Spleen (tissue), 13 donors: ENCODE measurements around the gene NBPF8. TPM values are rescaled to one million over a fixed set of nuclear protein-coding genes. Genes with fewer than 3 reads are reported as not detected.
"Not testable (repeated sequence)": the region's sequence is repeated elsewhere in the genome, so short reads cannot be mapped to it uniquely, and the experiment has no call there.

Source experiments
- DNase-seq: peaks from one replicate; pipeline ENCODE4 v3.0.0-alpha.2; 2020
- H3K27ac ChIP-seq, 8 donors: fragments of 200-600 bp; sonication (generic) in 7 of 8; 1 replicate in 4 of 8; 2 replicates in 4 of 8; pipeline versions ENCODE4 v1.5.0 to v1.8.0; 2016 to 2021; ENCODE audit warnings: inconsistent platforms in 4 of 8, mild to moderate bottlenecking in 4 of 8, moderate library complexity in 1 of 8
- H3K27me3 ChIP-seq, 7 donors: fragments of 200-600 bp; sonication (generic) in 6 of 7; replicated peaks in 1 of 7; 1 replicate in 4 of 7; 2 replicates in 3 of 7; pipeline versions ENCODE4 v1.5.0 to v1.8.0; 2016 to 2021; ENCODE audit warnings: inconsistent platforms in 3 of 7, mild to moderate bottlenecking in 1 of 7
- H3K36me3 ChIP-seq, 6 donors: fragments of 200-600 bp; sonication (generic) in 5 of 6; 1 replicate in 4 of 6; 2 replicates in 2 of 6; pipeline versions ENCODE4 v1.5.0 to v1.8.0; 2016 to 2021; ENCODE audit warnings: inconsistent platforms in 2 of 6
- H3K4me1 ChIP-seq, 6 donors: fragments of 200-600 bp; sonication (generic) in 5 of 6; 1 replicate in 3 of 6; 2 replicates in 3 of 6; pipeline versions ENCODE4 v1.5.0 to v1.8.0; 2016 to 2021; ENCODE audit warnings: inconsistent platforms in 3 of 6
- H3K4me3 ChIP-seq, 8 donors: fragments of 200-600 bp; sonication (generic) in 7 of 8; 1 replicate in 4 of 8; 2 replicates in 4 of 8; pipeline versions ENCODE4 v1.5.0 to v1.8.0; 2016 to 2021; ENCODE audit warnings: inconsistent platforms in 4 of 8, mild to moderate bottlenecking in 4 of 8, moderate library complexity in 2 of 8
- H3K9me3 ChIP-seq, 8 donors: fragments of 200-600 bp; sonication (generic) in 7 of 8; 1 replicate in 4 of 8; 2 replicates in 4 of 8; pipeline versions ENCODE4 v1.5.0 to v1.8.0; 2016 to 2021; ENCODE audit warnings: inconsistent platforms in 4 of 8
- POLR2AphosphoS5 ChIP-seq, 3 donors: sonication (generic); formaldehyde crosslinking; IDR thresholded peaks; one replicate each; pipeline ENCODE4 v1.5.1; 2017; ENCODE audit warnings: antibody characterized with exemption in 3 of 3
- WGBS, 5 donors: extraction: QIAGEN DNeasy Blood & Tissue Kit in 3 of 5; methylation state at CpG; one replicate each; pipeline versions ENCODE4 v1.1.5 to v1.1.7; 2013 to 2018; 5-methylcytosine and 5-hydroxymethylcytosine counted together
- intact Hi-C: fragments of 100-400 bp; cut with DNase I; formaldehyde crosslinking; loops from one replicate; pipeline ENCODE4 v1.15.0; 2023; ENCODE audit warnings: low total_unique reads
- long read RNA-seq, 2 donors: transcript quantifications; one replicate each; lab custom pipeline, GENCODE V29; 2026
- polyA plus RNA-seq, 3 donors: library from polyadenylated mRNA; stranded (reverse); fragments of 200-250 nt; gene quantifications; one replicate each; pipeline ENCODE4 v1.2.1, GENCODE V29; 2013
- total RNA-seq, 7 donors: library from RNA; depleted of rRNA in 3 of 7; stranded (reverse); fragments of >200 nt in 3 of 7; fragmentation: NEBNext Ultra II Directional in 4 of 7; extraction: Animal tissue kit (Norgen Biotek cat#: 25700) in 4 of 7; gene quantifications; one replicate each; pipeline versions ENCODE4 v1.1.0 to v1.2.1, GENCODE V29; 2016 to 2021
- TF ChIP-seq, protein P1 (sequence below), 11 experiments: fragments of 200-600 bp in 7 of 11; fragments of 450-650 bp in 4 of 11; sonication (generic) in 4 of 11; IDR thresholded peaks in 8 of 11; conservative IDR thresholded peaks in 3 of 11; 1 replicate in 7 of 11; 2 replicates in 4 of 11; pipeline versions ENCODE4 v1.4.0 to v1.8.0; 2016 to 2021; ENCODE audit warnings: antibody characterized with exemption in 11 of 11, inconsistent platforms in 4 of 11, mild to moderate bottlenecking in 1 of 11
- donor health status: healthy with polysubstance abuse.
- donor health status: DM: no; HTN: no; CAD: no; lungs with moderate emphysema.
- donor health status: DM: no; HTN: no; CAD: no.
- donor health status: Bipolar disorder and iron deficiency.
- donor health status: healthy.
- donor health status: DM: no; HTN: no; CAD: no.
- donor health status: DM: yes; HTN: yes; CAD: no.

NBPF8 gene, protein sequence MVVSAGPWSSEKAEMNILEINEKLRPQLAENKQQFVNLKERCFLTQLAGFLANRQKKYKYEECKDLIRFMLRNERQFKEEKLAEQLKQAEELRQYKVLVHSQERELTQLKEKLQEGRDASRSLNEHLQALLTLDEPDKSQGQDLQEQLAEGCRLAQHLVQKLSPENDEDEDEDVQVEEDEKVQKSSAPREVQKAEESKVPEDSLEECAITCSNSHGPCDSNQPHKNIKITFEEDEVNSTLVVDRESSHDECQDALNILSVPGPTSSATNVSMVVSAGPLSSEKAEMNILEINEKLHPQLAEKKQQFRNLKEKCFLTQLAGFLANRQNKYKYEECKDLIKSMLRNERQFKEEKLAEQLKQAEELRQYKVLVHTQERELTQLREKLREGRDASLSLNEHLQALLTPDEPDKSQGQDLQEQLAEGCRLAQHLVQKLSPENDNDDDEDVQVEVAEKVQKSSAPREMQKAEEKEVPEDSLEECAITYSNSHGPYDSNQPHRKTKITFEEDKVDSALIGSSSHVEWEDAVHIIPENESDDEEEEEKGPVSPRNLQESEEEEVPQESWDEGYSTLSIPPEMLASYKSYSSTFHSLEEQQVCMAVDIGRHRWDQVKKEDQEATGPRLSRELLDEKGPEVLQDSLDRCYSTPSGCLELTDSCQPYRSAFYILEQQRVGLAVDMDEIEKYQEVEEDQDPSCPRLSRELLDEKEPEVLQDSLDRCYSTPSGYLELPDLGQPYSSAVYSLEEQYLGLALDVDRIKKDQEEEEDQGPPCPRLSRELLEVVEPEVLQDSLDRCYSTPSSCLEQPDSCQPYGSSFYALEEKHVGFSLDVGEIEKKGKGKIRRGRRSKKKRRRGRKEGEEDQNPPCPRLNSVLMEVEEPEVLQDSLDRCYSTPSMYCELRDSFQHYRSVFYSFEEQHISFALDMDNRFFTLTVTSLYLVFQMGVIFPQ
- total RNA-seq (10 to 100 TPM; 12.5 to 22.0 (median 15.7) TPM), polyA plus RNA-seq (10 to 100 TPM in 2 of 3 donors, 1 to 10 TPM in 1; 6.4 to 13.6 (median 12.9) TPM)
- long read RNA-seq, donor 1 = 0 reads
- long read RNA-seq, donor 2 = 0 reads

DNA sequence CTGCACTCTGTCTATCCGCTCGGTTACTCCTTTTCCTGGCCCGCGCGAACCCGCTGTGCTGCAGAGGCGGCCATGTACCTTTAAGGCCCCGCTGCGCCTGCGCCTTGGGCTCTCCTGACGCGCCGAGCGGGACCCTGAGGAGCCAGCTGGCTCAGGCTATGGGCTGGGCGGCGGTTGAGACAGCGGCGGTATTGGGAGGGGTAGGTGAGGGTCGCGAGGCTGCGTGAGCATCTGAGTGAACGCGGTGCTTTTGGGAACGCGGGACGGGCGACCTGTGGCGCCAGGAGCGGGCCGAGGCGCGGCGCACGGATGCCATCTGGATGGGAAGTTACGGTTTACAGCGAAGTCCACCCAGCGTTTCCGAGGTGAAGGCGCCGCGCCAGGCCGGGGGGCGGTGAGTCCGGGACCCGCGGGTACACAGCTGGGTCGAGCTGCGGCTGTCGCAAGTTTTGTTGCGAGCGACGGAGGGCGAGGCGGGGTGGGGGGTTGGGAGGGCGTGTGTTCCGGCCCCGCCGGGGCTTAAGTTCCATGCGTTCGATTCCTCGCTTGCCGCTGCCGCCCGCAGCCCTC is at the start of gene NBPF8:
NBPF8 (plus strand) TSS at position 125 of the 570 bp plus-strand sequence. CDS start 21,488 bp downstream, outside the sequence.
- Histone ChIP-seq H3K4me3 (peak within 1 kb of the TSS; percentile 40 to 75 (median 60)), H3K27ac (peak within 1 kb of the TSS in 6 of 8 donors; percentile 55 to 85 (median 75))
- H3K9me3 ChIP-seq, H3K4me1 ChIP-seq, intact Hi-C loops, H3K27me3 ChIP-seq, H3K36me3 ChIP-seq: not testable (repeated sequence)
- 0 to 1% (median 0%) methylated on average over 12 to 49 of the region's 64 CpGs; no CpG with 5 or more reads in 1 of the 5 donors for WGBS, 5 donors
- DNase-seq = peak; percentile 92
- peak in 2 of 3 donors; percentile 73 to 77 for TF ChIP-seq POLR2AphosphoS5 (IDR thresholded peaks at IDR 0.05)

DNA sequence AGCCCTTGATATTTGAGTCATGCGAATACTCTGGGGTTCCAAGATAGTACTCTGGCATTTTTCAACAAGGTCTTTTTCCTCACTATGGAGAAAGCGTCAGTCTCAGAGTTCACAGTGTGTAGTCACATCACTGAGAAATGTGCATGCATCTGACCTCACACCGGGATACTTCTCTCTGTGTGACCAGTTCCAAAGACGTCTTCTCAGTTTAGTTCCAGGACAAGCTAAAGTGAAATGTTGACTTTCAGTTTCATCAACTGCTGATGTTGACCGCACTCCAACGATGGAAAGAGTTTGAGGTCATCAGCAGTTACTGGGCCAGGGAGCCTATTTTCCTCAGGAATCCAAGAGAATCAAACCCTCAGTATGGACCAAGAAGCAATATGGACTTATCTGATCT is 47.1 kb upstream of the NBPF8 start:
- 83 to 97% (median 95%) methylated on average over 6 of the region's 6 CpGs for WGBS, 5 donors

DNA sequence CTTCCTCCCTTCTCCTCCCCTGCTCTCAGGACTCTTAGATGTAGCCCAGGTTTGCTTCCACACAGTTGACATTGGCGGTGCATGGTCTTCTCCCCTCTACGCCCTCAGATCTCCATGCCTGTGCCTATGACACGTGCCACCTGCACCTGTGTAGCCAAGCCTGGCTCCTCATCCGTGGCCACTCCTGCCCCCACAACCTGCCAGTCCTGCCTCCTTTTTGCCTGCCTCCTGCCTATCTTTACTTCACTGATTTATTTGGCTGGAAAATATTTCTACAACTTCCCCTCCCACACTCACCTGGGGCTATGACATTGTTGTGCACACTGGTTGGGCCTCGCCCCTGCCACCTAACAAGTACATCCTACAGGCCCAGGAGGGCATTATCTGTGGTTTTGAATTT is 28.2 kb upstream of the NBPF8 start:
- intact Hi-C loops, H3K27me3 ChIP-seq, H3K4me1 ChIP-seq, H3K9me3 ChIP-seq, DNase-seq, H3K4me3 ChIP-seq, H3K27ac ChIP-seq, H3K36me3 ChIP-seq: not testable (repeated sequence)
- 86 to 94% (median 91%) methylated on average over 4 to 5 of the region's 5 CpGs for WGBS, 5 donors

More for the DNA sequence above, 47.1 kb upstream of the NBPF8 start:
- H3K4me3 ChIP-seq, H3K9me3 ChIP-seq, H3K4me1 ChIP-seq, H3K36me3 ChIP-seq, DNase-seq, H3K27me3 ChIP-seq, intact Hi-C loops, H3K27ac ChIP-seq: not testable (repeated sequence)

DNA sequence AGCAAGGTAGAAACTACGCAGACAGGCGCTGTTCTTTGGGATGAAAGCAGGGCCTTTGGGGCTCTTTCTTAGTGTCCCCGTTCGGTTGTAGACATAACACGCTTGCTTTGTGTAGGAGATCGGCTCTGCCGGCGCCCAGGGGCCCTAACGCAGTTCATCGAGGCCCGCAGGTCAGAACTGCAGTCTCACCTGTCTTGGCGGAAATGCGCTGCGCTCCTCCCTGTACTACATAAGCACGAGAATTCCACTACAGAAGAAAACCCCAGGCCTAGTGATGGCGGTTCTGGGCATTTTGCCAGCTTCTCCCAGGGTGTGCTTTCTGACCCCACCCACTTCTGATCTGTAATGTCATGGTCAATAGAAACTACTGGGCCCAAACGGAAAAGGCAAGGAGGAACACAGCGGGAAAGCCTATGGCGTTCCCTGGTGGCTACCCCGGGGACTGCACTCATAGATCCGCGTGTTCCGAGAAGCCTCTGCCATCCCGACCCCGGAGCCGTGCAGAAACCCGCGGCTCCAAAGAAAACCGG is 26.2 kb upstream of the NBPF8 start:
- H3K27ac ChIP-seq, intact Hi-C loops, H3K27me3 ChIP-seq, H3K4me3 ChIP-seq, H3K9me3 ChIP-seq, DNase-seq, H3K36me3 ChIP-seq, H3K4me1 ChIP-seq: not testable (repeated sequence)
- TF ChIP-seq, protein P1, sequence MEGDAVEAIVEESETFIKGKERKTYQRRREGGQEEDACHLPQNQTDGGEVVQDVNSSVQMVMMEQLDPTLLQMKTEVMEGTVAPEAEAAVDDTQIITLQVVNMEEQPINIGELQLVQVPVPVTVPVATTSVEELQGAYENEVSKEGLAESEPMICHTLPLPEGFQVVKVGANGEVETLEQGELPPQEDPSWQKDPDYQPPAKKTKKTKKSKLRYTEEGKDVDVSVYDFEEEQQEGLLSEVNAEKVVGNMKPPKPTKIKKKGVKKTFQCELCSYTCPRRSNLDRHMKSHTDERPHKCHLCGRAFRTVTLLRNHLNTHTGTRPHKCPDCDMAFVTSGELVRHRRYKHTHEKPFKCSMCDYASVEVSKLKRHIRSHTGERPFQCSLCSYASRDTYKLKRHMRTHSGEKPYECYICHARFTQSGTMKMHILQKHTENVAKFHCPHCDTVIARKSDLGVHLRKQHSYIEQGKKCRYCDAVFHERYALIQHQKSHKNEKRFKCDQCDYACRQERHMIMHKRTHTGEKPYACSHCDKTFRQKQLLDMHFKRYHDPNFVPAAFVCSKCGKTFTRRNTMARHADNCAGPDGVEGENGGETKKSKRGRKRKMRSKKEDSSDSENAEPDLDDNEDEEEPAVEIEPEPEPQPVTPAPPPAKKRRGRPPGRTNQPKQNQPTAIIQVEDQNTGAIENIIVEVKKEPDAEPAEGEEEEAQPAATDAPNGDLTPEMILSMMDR (IDR thresholded peaks at IDR 0.05 in 8 of 11, conservative IDR thresholded peaks at IDR 0.05 in 3 of 11) = peak in 3 of 11 experiments; percentile 21 to 37 (median 30)
- WGBS, 5 donors = 13 to 71% (median 28%) methylated on average over 4 to 15 of the region's 29 CpGs

DNA sequence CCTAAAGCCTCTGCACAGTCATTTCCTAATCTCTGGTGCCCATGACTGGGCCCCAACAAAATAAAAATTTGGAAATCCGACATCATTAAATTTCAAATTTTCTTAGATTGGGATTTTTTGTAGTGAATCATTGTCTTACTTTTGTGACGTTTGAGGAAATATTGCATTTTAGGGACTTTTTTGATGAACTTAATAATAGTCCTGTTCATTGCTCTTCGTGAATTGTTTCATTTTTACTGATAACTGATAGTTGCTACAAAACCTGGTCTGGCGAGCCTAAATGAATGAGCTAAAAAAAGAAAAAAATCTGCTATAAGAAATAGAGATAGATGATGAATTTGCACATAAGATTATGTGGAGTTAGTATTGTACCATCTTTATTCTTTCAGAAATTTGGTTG is 23.5 kb upstream of the NBPF8 start:
- H3K4me1 ChIP-seq, H3K27me3 ChIP-seq, H3K4me3 ChIP-seq, H3K36me3 ChIP-seq, intact Hi-C loops, H3K27ac ChIP-seq, DNase-seq, H3K9me3 ChIP-seq: not testable (repeated sequence)
- 57 to 69% (median 68%) methylated on average over 3 to 4 of the region's 4 CpGs for WGBS, 5 donors
